NCI-H226 (cell line): Measurements from ENCODE around the gene CAMSAP2.
"Not testable (repeated sequence)": the region's sequence is repeated elsewhere in the genome, so short reads cannot be mapped to it uniquely, and the experiment has no call there.

Experiments used
- DNase-seq: peaks from one replicate; pipeline ENCODE4 v3.0.0-alpha.2; 2015

Gene CAMSAP2

GRCh38 chr1:200783926-200784325 lies 45.2 kb downstream of the CAMSAP2 start:
- DNase-seq: no peak

DNA sequence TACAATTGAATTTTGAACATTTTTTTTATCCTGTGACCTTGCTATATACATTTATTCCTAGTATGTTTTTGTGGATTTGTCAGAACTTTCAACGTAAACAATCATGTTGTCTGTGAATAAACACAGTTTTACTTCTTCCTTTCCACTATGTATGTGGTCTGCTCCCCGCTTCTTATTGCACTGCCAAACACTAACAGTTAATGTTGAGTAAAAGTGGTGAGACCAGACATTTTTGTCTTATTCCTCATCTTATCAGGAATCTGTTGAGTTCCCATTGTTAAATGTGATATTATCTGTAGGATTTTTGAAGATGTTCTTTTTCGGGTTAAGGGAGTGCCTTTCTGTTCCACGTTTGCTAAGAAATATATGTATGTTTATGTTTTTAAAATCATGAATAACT lies 45.9 kb downstream of the CAMSAP2 start:
- no peak for DNase-seq

- no peak for DNase-seq
Observed at GRCh38 chr1:200786788-200787187, 48.1 kb downstream of the CAMSAP2 start.

DNA sequence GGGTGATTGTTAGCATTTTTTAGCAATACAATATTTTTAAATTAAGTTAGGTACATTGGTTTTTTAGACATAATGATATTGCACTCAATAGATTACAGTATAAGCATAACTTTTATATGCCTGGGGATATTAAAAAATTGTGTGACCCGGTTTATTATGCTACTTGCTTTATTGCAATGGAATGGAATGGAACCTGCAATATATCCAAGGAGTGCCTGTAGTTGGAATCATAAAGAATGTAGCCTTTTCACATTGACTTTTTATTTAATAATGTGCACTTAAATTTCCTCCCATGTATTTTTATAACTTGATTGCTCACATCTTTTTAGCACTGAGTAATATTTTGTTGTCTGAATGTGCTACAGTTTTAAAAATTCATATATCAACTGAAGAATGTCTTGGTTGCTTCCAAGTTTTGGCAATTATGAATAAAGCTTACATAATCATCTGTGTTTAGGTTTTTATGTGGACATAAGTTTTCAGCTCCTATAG lies 49.2 kb downstream of the CAMSAP2 start:
- DNase-seq: no peak

DNA sequence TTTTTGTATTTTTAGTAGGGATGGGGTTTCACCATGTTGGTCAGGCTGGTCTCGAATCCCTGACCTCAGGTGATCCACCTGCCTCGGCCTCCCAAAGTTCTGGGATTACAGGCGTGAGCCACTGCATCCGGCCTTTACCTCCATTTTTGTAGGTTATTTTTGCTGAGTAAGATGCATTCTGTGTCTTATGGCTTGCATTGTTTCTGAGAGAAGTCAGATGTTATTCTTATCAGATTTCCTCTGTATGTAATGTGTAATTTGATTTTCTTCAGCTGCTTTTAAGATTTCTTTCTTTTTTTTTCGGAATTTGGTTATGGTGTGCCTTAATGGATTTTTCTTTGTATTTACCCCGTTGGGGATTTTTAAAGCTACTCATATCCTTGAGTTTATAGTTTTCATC lies 52.3 kb downstream of the CAMSAP2 start:
- not testable (repeated sequence) for DNase-seq

DNA sequence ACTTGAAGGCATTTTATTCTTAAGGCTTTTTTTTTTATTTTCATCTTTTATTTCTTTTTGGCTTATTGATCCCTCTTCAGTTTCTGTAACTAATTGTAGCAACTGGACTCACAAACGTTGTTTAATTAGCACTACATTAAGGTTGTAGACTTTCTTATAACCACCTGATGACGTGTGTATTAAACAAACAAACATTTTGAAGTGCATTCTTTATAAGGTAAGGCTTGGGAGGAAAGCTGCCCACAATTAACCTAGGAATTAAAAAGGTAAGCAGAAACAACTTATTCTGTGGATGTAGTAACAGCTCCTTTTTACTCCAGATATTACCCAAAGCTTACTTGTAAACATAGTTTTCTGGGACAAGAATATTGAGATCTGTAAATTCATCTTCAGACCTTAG lies 55.0 kb downstream of the CAMSAP2 start:
- DNase-seq: no peak

- no peak for DNase-seq
Observed at GRCh38 chr1:200794506-200795065, 55.9 kb downstream of the CAMSAP2 start.

GRCh38 chr1:200795156-200795555 lies 56.5 kb downstream of the CAMSAP2 start:
- no peak for DNase-seq

- DNase-seq: no peak
Observed at GRCh38 chr1:200802042-200802441, 63.3 kb downstream of the CAMSAP2 start.

DNA sequence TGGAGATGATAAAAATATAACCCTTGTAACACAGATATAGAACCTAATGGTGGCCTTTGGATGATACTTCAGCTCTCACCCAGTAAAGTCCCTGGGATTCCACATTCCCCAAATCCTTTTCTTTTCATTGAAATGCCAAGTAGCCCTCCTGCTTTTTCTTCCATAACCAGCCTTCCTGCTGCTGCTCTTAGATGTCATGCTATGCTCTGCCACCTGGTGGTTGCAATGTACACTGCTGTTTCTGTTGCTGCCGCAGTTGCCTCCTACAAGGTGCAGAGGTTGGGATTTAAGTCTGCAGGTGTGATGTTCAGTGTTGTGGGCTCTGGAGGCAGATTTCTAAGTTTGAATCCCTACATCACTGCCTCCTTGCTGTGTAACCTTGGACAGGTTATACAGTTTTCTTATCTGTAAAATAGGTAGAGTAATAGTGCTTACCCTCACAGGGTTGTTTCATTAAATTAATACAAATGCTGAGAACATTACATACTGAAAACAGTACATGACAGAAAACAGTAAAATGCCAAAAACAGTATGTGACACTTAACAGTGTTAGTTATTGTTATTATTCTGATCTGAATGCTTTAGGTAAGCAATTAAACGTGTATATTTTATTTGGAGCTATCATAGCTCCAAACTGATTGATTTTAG lies 64.3 kb downstream of the CAMSAP2 start:
- peak; percentile 53 for DNase-seq

DNA sequence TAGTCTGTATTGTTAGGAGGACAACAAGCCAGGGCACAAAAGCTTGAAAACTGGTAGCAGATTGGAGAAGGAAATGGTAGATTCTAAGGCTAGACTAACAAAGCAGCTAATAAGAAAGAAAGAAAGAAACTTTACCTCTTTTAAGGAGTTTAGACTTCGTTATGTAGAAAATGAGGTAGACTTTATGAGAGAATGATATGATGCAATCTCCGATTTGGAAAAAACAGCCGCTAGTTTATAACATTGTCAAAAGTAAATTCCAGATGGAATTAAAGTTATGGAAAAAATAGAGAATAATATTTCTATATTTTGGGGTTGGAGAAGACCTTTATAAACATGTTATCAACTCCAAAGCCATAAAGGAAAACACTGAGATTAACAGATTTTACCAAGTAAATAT lies 67.0 kb downstream of the CAMSAP2 start:
- DNase-seq: no peak

- no peak for DNase-seq
Observed at GRCh38 chr1:200808846-200809245, 70.2 kb downstream of the CAMSAP2 start.

- no peak for DNase-seq
Observed at GRCh38 chr1:200811704-200812103, 73.0 kb downstream of the CAMSAP2 start.

- not testable (repeated sequence) for DNase-seq
Observed at GRCh38 chr1:200816624-200817224, 78.0 kb downstream of the CAMSAP2 start.

GRCh38 chr1:200818248-200818647 lies 79.6 kb downstream of the CAMSAP2 start:
- no peak for DNase-seq

DNA sequence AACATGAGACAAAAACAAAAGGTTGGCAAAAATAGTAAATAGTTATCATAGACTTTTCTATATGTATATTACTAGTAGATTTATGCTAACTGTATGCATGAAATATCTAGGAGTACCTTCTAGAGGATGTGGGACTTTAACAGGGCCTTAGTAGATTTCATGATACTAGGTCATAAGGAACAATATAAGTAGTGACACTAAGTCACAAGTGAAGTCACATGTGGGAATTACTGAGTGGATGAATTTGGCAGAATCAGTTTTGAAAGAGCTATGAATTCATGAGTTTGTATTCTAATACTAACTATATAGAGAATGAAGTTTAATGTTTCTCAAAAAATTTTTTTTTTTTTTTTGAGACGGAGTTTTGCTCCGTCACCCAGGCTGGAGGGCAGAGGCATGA lies 81.0 kb downstream of the CAMSAP2 start:
- DNase-seq: no peak

GRCh38 chr1:200831091-200831490 lies 92.4 kb downstream of the CAMSAP2 start:
- DNase-seq: no peak

- DNase-seq: no peak
Observed at GRCh38 chr1:200834383-200834782, 95.7 kb downstream of the CAMSAP2 start.

DNA sequence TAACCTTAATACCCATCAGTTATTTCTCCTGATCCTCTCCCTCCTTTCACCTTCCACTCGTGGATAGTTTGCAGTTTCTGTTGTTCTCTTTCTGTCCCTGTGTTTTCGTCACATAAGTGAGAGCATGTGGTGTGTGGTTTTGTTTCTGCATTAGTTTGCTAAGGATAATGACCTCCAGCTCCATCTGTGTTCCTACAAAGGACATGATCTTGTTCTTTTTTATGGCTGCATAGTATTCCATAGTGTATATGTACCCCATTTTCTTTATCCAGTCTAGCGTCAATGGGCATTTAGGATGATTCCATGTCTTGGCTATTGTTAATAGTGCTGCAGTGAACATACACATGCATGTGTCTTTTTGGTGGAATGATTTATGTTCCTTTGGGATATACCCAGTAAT lies 97.5 kb downstream of the CAMSAP2 start:
- DNase-seq: no peak

DNA sequence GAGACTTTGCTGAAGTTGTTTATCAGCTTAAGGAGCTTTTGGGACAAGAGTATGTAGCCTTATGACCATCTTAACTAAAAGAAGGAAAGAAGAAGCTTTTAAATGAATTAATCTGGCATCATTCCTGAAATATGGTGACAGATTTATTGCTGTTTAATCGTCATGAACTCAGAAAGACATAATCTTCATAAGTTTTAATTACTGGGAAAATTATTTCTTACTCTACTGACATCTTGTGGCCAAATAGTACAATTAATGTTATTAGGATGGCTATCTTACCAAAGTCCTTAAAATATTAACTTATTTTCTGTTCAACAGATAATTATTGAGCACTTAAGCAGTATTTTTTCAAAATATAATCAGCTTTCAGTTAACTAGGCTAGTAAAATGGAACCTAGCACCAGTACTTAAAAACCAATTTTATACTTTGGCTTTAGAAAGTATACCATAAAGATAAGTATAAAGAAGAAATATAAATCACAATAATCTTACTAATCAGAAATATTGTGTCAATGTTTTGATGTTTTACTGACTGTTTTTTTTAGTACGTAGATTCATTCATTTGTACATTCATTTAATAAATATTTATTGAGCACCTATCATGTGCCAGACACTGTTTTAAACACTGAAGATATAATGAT lies 99.4 kb downstream of the CAMSAP2 start:
- DNase-seq: no peak

- peak; percentile 80 for DNase-seq
Observed at GRCh38 chr1:200838676-200839445, 100.2 kb downstream of the CAMSAP2 start.

- DNase-seq: no peak
Observed at GRCh38 chr1:200845360-200845759, 106.7 kb downstream of the CAMSAP2 start.

DNA sequence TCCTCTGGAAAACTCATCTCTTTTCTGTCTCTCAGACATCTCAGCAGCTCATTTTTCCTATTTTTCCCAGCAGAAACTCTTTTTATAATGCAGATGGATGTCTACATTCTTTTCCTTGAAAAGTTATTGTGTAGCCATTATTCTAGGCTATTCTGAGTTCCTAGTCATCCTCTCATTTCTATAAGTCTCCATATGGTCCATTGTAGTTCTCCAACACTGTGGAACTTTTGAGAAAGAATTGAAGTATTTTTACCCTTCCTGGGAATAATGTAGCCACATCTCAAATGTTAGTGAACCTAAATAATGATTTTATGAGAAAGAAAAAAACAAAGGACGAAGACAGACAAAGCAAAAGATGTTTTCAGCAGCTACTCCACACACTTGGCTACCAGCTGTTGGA lies 107.7 kb downstream of the CAMSAP2 start:
- no peak for DNase-seq
